HG03342 (cell line): ENCODE data around the gene CLDN2.
"Not testable (repeated sequence)": the region's sequence is repeated elsewhere in the genome, so short reads cannot be mapped to it uniquely, and the experiment has no call there.

Experiments
- ATAC-seq: cut with Tn5 transposase; IDR thresholded peaks from one replicate; pipeline ENCODE4 v1.9.1; 2021; ENCODE audit warnings: mild to moderate bottlenecking, moderate library complexity; ENCODE audit not compliant: unreplicated experiment

The CLDN2 gene

DNA sequence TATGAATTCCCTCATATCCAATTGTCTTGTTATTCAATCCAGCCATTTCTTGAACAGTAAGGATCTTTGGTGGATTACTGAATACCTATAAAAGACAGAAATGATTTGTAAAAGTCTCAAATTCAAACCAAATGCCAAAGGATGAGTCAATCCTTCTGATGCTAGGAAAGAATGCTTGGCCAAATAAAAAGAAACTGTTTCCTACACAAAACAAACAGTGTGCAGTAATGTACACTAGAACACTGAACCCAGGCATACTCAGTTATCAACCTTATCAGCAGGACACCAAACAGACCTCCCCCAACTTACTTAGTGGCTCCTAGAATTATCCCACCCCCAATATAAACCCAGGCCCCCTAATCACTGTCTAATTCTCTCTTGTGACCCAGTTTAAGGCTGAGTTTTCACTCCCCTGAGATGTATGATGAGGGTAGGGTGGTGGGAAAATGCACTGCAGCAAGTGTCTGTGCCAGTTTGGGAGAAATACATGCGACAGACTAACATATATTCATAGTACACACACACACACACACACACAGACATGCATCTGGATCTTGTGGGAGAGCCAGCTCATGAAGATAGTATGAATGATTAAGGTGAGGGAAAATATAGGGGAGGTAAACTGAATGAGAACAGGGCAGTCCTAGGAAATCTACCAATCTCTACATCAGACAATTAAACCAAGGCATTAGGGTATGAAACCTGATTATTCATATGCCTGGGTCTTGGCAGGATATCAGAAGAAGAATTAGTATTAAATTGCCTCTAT, 35.0 kb downstream of the CLDN2 start:
- ATAC-seq = no peak

DNA sequence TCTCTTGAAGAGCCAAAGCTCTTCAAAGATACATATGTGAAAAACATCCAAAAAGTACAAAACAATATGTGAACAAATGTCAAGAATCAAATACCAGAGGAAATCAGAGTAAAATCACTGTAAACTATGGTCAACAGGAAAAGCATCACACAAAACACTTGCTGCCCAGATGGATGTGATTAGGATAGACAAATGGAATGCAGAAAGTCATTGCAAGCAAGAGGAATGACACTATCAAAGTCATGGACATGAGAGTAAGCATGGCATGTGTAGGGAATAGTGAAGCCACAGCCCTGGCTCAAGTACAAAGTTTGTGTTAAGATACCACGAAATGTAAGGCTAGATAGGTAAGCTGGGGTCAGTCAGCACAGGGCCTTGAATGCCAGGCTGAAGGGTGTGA, 37.7 kb downstream of the CLDN2 start:
- no peak for ATAC-seq

DNA sequence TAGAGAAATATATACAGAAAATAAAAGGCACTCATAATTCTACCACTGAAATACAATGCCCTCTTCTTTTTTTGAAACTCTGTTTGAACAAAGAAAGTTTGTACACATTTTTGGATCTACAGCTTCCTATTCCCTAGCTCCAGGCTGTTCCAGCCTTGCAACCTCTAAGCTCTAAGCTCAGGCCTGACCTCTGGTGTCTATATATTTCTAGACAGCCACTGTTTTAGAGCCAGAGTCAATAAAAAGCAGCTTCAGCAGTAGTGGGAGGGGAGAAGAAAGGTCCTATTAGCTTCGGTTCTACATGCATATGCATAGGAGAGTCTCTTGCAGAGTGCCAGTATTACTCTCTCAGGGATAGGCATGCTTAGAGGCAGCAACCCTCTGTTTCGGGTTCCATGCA, 39.7 kb downstream of the CLDN2 start:
- no peak for ATAC-seq

DNA sequence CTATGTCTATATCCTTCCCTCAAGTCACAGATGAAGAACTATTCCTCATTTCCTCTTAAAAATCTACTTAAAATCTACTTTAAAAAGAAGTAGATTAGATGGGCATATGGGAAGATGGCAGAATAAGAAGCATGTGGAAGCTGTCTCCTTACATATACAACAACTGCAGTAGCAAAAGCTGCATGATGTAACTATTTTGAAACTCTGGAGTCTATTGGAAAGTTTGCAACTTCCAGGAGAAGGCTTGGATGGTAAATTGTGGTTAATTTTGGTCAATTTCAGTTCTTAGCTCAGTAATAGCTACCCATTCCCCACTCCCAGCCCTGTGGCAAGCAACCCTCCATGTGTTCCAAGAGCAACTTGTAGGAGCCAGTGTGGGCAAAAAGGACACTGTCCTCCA, 42.9 kb downstream of the CLDN2 start:
- ATAC-seq = no peak

DNA sequence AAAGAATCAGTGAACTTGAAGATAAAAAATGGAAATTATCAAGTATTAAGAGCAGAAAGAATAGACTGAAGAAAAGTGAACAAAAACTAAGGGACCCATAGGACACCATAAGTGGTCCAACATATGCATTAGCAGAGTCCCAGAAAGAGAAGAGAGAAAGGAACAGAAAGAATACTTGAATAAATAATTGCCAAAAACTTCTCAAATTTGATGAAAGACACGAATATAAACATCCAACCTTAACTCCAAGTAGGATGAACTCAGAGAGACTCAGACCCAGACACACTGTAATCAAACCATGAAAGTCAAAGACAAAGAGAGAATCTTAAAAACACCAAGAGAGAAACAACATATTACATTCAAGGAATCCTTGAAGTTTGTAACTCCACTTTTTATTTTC, 44.1 kb downstream of the CLDN2 start:
- no peak for ATAC-seq

DNA sequence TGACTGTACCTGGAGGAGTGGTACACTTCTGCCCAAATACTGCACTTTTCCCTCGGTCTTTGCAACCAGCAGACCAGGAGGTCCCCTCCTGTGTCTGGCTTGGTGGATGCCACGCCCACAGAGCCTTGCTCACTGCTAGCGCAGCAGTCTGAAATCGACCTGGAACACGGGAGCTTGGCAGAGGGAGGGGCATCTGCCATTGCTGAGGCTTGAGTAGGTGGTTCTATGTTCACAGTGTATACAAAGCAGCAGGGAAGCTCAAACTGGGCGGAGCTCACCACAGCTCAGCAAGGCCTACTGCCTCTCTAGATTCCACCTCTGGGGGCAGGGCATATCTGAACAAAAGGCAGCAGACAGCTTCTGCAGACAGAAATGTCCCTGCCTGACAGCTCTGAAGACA, 46.3 kb downstream of the CLDN2 start:
- not testable (repeated sequence) for ATAC-seq

DNA sequence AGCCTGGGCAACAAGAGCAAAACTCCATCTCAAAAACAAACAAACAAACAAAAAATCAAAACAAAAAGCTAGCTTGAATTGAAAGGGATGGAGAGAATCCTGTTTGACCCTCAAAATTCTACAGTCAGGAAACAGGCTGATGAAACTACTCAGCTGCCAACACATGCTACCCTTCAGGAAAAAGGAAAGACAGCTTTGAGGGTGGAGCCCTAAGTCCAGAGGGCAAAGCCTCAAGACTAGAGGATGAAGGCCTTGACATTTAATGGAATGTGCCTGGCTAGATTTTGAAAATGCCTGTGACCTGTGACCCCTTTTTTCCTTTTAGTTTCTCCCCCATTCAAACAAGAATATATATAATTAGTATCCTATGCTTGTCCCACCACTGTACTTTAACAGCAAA, 52.7 kb downstream of the CLDN2 start:
- no peak for ATAC-seq

DNA sequence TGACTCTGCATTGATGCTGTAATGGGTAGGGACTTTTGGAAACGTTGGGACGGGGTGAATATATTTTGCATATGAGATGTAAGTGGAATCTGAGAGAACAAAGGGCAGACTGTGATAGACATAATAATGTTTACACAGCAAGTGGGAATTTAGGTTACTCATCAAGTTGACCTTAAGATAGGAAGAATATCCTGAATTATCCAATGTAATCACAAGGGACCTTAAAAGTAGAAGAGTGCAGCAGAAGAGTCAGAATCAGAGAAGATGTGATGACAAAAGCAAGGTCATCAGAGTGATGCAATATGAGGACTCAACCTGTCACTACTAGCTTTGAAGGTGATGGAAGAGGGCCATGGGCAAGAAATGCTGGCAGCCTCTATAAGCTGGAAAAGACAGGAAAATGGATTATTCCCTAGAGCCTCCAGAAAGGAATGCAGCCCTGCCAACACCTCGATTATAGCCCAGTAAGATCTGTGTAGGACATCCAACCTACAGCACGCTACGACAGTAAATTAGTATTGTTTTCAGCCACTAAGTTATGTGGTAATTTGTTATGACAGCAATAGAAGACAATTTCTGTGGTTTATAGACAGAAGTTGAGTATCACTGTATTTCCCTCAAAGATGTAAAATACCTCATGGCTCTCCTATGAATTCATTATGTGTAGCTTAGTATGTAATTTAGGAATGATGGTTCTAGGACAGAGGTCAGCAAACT, 53.4 kb downstream of the CLDN2 start:
- no peak for ATAC-seq

DNA sequence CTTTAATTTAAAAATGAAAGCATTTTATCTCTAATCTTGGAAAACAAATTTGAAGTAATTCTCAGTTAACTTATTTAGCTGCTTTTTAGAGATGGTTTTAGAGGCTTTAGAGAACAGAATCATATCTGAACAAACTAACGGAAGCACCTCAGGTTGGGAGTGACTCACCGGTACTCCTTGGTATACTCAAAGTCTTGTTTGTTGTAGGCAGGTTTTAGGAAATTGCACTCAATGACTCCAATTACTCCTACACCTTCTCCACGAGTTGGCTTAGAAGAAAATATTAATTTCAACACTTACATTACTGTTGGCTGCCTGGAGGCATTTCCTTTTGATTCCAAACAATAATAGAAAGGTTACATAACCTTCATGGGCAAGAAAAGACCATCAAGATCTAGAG, 56.2 kb downstream of the CLDN2 start:
- ATAC-seq = no peak
